Trophoblast cell (in vitro differentiated cells and primary cell): ENCODE measurements around the gene SLC51B.
"Not testable (repeated sequence)": the region's sequence is repeated elsewhere in the genome, so short reads cannot be mapped to it uniquely, and the experiment has no call there.

ENCODE experiments used
- DNase-seq, 2 donors: peaks; one replicate each; pipeline ENCODE4 v3.0.0-alpha.2; 2016
- H2AFZ ChIP-seq: 2 replicates; pipeline ENCODE4 v1.6.1; 2013; ENCODE audit warnings: low read length, moderate library complexity, mild to moderate bottlenecking; ENCODE audit not compliant: insufficient read depth, poor library complexity
- H2AK5ac ChIP-seq: 2 replicates; pipeline ENCODE4 v1.6.1; 2013; ENCODE audit warnings: mild to moderate bottlenecking, low read length
- H2BK120ac ChIP-seq: 2 replicates; pipeline ENCODE4 v1.6.1; 2013; ENCODE audit warnings: low read length, mild to moderate bottlenecking, moderate library complexity; ENCODE audit not compliant: insufficient read depth, poor library complexity
- H2BK12ac ChIP-seq: 2 replicates; pipeline ENCODE4 v1.6.1; 2013; ENCODE audit warnings: mild to moderate bottlenecking, low read length, moderate library complexity
- H2BK5ac ChIP-seq: 2 replicates; pipeline ENCODE4 v1.6.1; 2013; ENCODE audit warnings: low read length, low read depth, moderate library complexity, mild to moderate bottlenecking; ENCODE audit not compliant: poor library complexity
- H3K14ac ChIP-seq: 2 replicates; pipeline ENCODE4 v1.6.1; 2013; ENCODE audit warnings: mild to moderate bottlenecking, low read length
- H3K18ac ChIP-seq: 2 replicates; pipeline ENCODE4 v1.6.1; 2013; ENCODE audit warnings: mild to moderate bottlenecking, low read length
- H3K23ac ChIP-seq: 2 replicates; pipeline ENCODE4 v1.6.1; 2013; ENCODE audit warnings: low read length
- H3K27ac ChIP-seq: 2 replicates; pipeline ENCODE4 v1.5.1; 2013; ENCODE audit warnings: low read depth, mild to moderate bottlenecking, inconsistent platforms, low read length, moderate library complexity
- H3K27me3 ChIP-seq: 2 replicates; pipeline ENCODE4 v1.6.1; 2013; ENCODE audit warnings: inconsistent platforms, mild to moderate bottlenecking, low read length, moderate library complexity; ENCODE audit not compliant: insufficient read depth
- H3K36me3 ChIP-seq, 2 experiments: 1 replicate in 1 of 2; 2 replicates in 1 of 2; pipeline ENCODE4 v1.6.1; 2013; ENCODE audit warnings: low read length in 2 of 2, mild to moderate bottlenecking in 2 of 2, moderate library complexity in 1 of 2; ENCODE audit not compliant: insufficient read depth in 2 of 2, control insufficient read depth in 1 of 2
- H3K4ac ChIP-seq: 2 replicates; pipeline ENCODE4 v1.6.1; 2013; ENCODE audit warnings: low read depth, mild to moderate bottlenecking, low read length, moderate library complexity
- H3K4me1 ChIP-seq, 2 experiments: 1 replicate in 1 of 2; 2 replicates in 1 of 2; pipeline ENCODE4 v1.6.1; 2013; ENCODE audit warnings: low read length in 2 of 2, mild to moderate bottlenecking in 2 of 2, moderate library complexity in 1 of 2; ENCODE audit not compliant: insufficient read depth in 2 of 2, control insufficient read depth in 1 of 2
- H3K4me2 ChIP-seq: 2 replicates; pipeline ENCODE4 v1.6.1; 2013; ENCODE audit warnings: inconsistent platforms, mild to moderate bottlenecking, low read length, moderate library complexity
- H3K4me3 ChIP-seq: 2 replicates; pipeline ENCODE4 v1.5.1; 2013; ENCODE audit warnings: mild to moderate bottlenecking, low read depth, low read length, inconsistent platforms
- H3K79me1 ChIP-seq: one replicate; pipeline ENCODE4 v1.6.1; 2013; ENCODE audit warnings: low read length
- H3K79me2 ChIP-seq: 2 replicates; pipeline ENCODE4 v1.6.1; 2013; ENCODE audit warnings: low read length, mild to moderate bottlenecking; ENCODE audit not compliant: control insufficient read depth, insufficient read depth, poor library complexity
- H3K9ac ChIP-seq: 2 replicates; pipeline ENCODE4 v1.6.1; 2013; ENCODE audit warnings: mild to moderate bottlenecking, low read length
- H3K9me3 ChIP-seq: 2 replicates; pipeline ENCODE4 v1.6.1; 2013; ENCODE audit warnings: low read depth, mild to moderate bottlenecking, control low read depth, inconsistent platforms, low read length; ENCODE audit not compliant: insufficient read depth
- H4K12ac ChIP-seq: 2 replicates; pipeline ENCODE4 v1.6.1; 2013; ENCODE audit warnings: low read depth, mild to moderate bottlenecking, low read length, moderate library complexity
- H4K8ac ChIP-seq: 2 replicates; pipeline ENCODE4 v1.6.1; 2013; ENCODE audit warnings: low read depth, mild to moderate bottlenecking, low read length, moderate library complexity
- H4K91ac ChIP-seq: one replicate; pipeline ENCODE4 v1.6.1; 2013; ENCODE audit warnings: low read depth, mild to moderate bottlenecking, low read length, moderate library complexity
- WGBS: extraction: QIAGEN DNeasy Blood & Tissue Kit; methylation state at CpG from one replicate; pipeline ENCODE4 v1.1.7; 2013; ENCODE audit warnings: missing lambda C conversion rate; ENCODE audit not compliant: insufficient read length, insufficient coverage; ENCODE audit errors: extremely low coverage; 5-methylcytosine and 5-hydroxymethylcytosine counted together

Gene SLC51B

GRCh38 chr15:65091946-65092770 lies 47.0 kb downstream of the SLC51B start:
- Histone ChIP-seq H3K4ac (no peak overlapping the region), H3K18ac (no peak overlapping the region), H3K4me2 (no peak overlapping the region), H3K9ac (no peak overlapping the region), H3K27me3 (no peaks in the 10 kb centered on the region), H2BK5ac (no peak overlapping the region), H2AFZ (no peak overlapping the region), H4K8ac (no peak overlapping the region), H3K9me3 (no peaks in the 10 kb centered on the region), H2AK5ac (no peak overlapping the region), H2BK120ac (no peak overlapping the region), H3K27ac (no peak overlapping the region), H3K36me3 (peaks cover 0 to 3% of the 10 kb centered on the region in 2 experiments), H3K23ac (no peak overlapping the region), H2BK12ac (no peak overlapping the region), H3K79me2 (no peaks in the 10 kb centered on the region), H4K12ac (no peak overlapping the region), H4K91ac (no peak overlapping the region), H3K4me3 (no peak overlapping the region), H3K79me1 (no peaks in the 10 kb centered on the region), H3K14ac (no peak overlapping the region), H3K4me1 (peaks cover 0 to 2% of the 10 kb centered on the region in 2 experiments)
- no CpG with 5 or more reads among the region's 12 CpGs for WGBS
- DNase-seq = no peak

- Histone ChIP-seq H3K4me3 (no peak overlapping the region), H2AFZ (no peak overlapping the region), H3K18ac (no peak overlapping the region), H4K8ac (no peak overlapping the region), H2AK5ac (no peak overlapping the region), H3K14ac (no peak overlapping the region), H4K91ac (no peak overlapping the region), H3K79me2 (no peaks in the 10 kb centered on the region), H3K9me3 (no peaks in the 10 kb centered on the region), H3K23ac (no peak overlapping the region), H3K4ac (no peak overlapping the region), H3K9ac (no peak overlapping the region), H3K4me1 (peaks cover 0 to 2% of the 10 kb centered on the region in 2 experiments), H3K36me3 (peaks cover 3 to 5% of the 10 kb centered on the region in 2 experiments), H3K27ac (no peak overlapping the region), H2BK5ac (no peak overlapping the region), H2BK120ac (no peak overlapping the region), H3K27me3 (no peaks in the 10 kb centered on the region), H3K4me2 (no peak overlapping the region), H2BK12ac (no peak overlapping the region), H3K79me1 (no peaks in the 10 kb centered on the region), H4K12ac (no peak overlapping the region)
- no peak for DNase-seq
- no CpG with 5 or more reads among the region's 17 CpGs for WGBS
Measured at GRCh38 chr15:65092911-65093792, 48.0 kb downstream of the SLC51B start.

DNA sequence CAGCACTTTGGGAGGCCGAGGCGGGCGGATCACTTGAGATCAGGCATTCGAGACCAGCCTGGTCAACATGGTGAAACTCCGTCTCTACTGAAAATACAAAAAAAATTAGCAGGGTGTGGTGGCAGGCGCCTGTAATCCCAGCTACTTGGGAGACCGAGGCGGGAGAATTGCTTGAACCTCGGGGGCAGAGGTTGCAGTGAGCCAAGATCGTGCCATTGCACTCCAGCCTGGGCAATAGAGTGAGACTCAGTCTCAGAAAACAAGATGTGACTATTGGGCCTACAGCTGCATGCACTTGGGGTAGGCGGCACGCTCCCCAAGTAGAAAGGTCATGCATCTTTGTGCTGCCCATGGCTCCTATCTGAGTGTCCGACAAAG lies 48.6 kb downstream of the SLC51B start:
- H2BK5ac ChIP-seq, H4K12ac ChIP-seq, H3K27ac ChIP-seq, H3K4me3 ChIP-seq, H4K91ac ChIP-seq, H2AFZ ChIP-seq, H3K9ac ChIP-seq, H3K23ac ChIP-seq, H4K8ac ChIP-seq, H3K4me2 ChIP-seq, H2BK12ac ChIP-seq, H2BK120ac ChIP-seq, H3K27me3 ChIP-seq, H3K18ac ChIP-seq, H3K14ac ChIP-seq, H2AK5ac ChIP-seq, H3K4me1 ChIP-seq, H3K79me1 ChIP-seq, H3K9me3 ChIP-seq, DNase-seq, H3K4ac ChIP-seq, H3K79me2 ChIP-seq, H3K36me3 ChIP-seq: not testable (repeated sequence)
- WGBS = no CpG with 5 or more reads among the region's 13 CpGs

- no peak overlapping the region for H3K27ac ChIP-seq
- no CpG with 5 or more reads among the region's 14 CpGs for WGBS
Measured at GRCh38 chr15:65094294-65094995, 49.3 kb downstream of the SLC51B start.

More at GRCh38 chr15:65094294-65094995, 49.3 kb downstream of the SLC51B start:
- no peaks in the 10 kb centered on the region for H3K9me3 ChIP-seq
- no peak overlapping the region for H3K4me3 ChIP-seq
- H3K36me3 ChIP-seq = peaks cover 8 to 13% of the 10 kb centered on the region in 2 experiments
- no peak overlapping the region for H4K91ac ChIP-seq
- no peaks in the 10 kb centered on the region for H3K79me1 ChIP-seq
- no peak overlapping the region for H4K8ac ChIP-seq
- no peak overlapping the region for H2AK5ac ChIP-seq
- H2AFZ ChIP-seq = no peak overlapping the region
- no peak overlapping the region for H3K4me2 ChIP-seq
- H3K4me1 ChIP-seq = peaks cover 0 to under 1% of the 10 kb centered on the region in 2 experiments
- no peaks in the 10 kb centered on the region for H3K79me2 ChIP-seq
- no peak overlapping the region for H3K4ac ChIP-seq
- no peak overlapping the region for H3K14ac ChIP-seq
- DNase-seq = no peak
- H3K18ac ChIP-seq = no peak overlapping the region
- H3K9ac ChIP-seq = no peak overlapping the region
- no peaks in the 10 kb centered on the region for H3K27me3 ChIP-seq
- no peak overlapping the region for H2BK5ac ChIP-seq
- no peak overlapping the region for H3K23ac ChIP-seq
- H2BK12ac ChIP-seq = no peak overlapping the region
- H2BK120ac ChIP-seq = no peak overlapping the region
- no peak overlapping the region for H4K12ac ChIP-seq
